C4-2B (cell line): ENCODE measurements around the gene CFL1.

Experiments used
- ZFX ChIP-seq: fragments of 450-650 bp; IDR thresholded peaks from 2 replicates; pipeline ENCODE4 v1.6.1; 2017
- TF ChIP-seq, protein P1 (sequence below): fragments of 450-650 bp; conservative IDR thresholded peaks from 2 replicates; pipeline ENCODE4 v1.5.1; 2017; ENCODE audit warnings: mild to moderate bottlenecking

DNA sequence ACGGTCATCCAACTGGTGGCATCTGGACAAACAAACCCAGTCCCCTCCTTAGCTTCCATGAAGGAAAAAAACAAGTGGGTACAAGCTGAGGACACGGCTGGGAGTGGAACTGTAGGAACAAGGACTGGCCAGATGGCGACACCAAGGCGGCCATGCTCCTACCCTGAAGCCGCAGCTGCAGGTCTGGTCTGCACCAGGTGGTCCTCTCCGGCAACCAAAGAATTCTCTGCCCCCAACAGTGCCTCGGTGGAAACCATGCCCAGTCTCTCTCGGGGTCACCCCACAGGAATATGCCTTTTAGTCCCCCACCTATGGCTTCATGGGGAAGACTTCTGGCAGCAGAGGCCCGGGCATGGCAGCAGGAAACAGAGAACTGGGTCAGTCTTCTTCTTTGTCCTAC lies 48.5 kb downstream of the CFL1 start:
- TF ChIP-seq, protein P1, sequence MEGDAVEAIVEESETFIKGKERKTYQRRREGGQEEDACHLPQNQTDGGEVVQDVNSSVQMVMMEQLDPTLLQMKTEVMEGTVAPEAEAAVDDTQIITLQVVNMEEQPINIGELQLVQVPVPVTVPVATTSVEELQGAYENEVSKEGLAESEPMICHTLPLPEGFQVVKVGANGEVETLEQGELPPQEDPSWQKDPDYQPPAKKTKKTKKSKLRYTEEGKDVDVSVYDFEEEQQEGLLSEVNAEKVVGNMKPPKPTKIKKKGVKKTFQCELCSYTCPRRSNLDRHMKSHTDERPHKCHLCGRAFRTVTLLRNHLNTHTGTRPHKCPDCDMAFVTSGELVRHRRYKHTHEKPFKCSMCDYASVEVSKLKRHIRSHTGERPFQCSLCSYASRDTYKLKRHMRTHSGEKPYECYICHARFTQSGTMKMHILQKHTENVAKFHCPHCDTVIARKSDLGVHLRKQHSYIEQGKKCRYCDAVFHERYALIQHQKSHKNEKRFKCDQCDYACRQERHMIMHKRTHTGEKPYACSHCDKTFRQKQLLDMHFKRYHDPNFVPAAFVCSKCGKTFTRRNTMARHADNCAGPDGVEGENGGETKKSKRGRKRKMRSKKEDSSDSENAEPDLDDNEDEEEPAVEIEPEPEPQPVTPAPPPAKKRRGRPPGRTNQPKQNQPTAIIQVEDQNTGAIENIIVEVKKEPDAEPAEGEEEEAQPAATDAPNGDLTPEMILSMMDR, result no peak
- no peak for TF ChIP-seq ZFX
